HCT116 (cell line): ENCODE results near the gene AURKAIP1. TPM values are rescaled to one million over a fixed set of nuclear protein-coding genes. Genes with fewer than 3 reads are reported as not detected.

Experiments
- ATAC-seq: fragments of 200-7000 bp; cut with Tn5 transposase; 2 replicates; pipeline ENCODE4 v1.9.1; 2020; ENCODE audit warnings: mild to moderate bottlenecking, moderate library complexity
- BruUV-seq: library from RNA; stranded (reverse); fragments of 400-500 nt; replicated peaks from 2 replicates; lab custom pipeline; 2021; lab: Mats Ljungman, UMichigan
- CTCF ChIA-PET: fragments of 300-600 bp; sonication (Branson Sonifier 250); formaldehyde crosslinking; loops from one replicate; lab custom pipeline; 2021; ENCODE audit warnings: antibody characterized with exemption; lab: Charles Lee
- POLR2A ChIA-PET: fragments of 300-600, 350-600 bp; sonication (Branson Sonifier 250); formaldehyde crosslinking; loops from one replicate; lab custom pipeline; 2021; ENCODE audit warnings: antibody characterized with exemption; lab: Charles Lee
- RAD21 ChIA-PET, 2 experiments: fragments of 300-600 bp; sonication (Branson Sonifier 250); formaldehyde crosslinking; loops; one replicate each; lab custom pipeline; 2023; ENCODE audit warnings: low total read pairs in 2 of 2; ENCODE audit not compliant: uncharacterized antibody in 2 of 2, unreplicated experiment in 2 of 2, low non-redundant PET in 1 of 2; lab: Charles Lee
- DNase-seq: peaks from one replicate; pipeline ENCODE4 v3.0.0-alpha.2; 2010; ENCODE audit warnings: low read depth, low spot score
- H2AFZ ChIP-seq: fragments of 200-600 bp; shearing (Covaris generic), sonication (generic); 2 replicates; pipeline ENCODE4 v1.6.1; 2017; ENCODE audit warnings: low read depth, mixed run types, mixed read lengths, antibody characterized with exemption, low read length; ENCODE audit not compliant: poor library complexity, severe bottlenecking
- H3K27ac ChIP-seq: 2 replicates; pipeline ENCODE4 v1.5.1; 2012; ENCODE audit warnings: low read depth, low read length
- H3K27me3 ChIP-seq: fragments of 200-600 bp; sonication (generic); 2 replicates; pipeline ENCODE4 v1.6.1; 2016; ENCODE audit warnings: mixed run types, low read length, mixed read lengths; ENCODE audit not compliant: insufficient read depth
- H3K36me3 ChIP-seq, 2 experiments: fragments of 200-500 bp in 1 of 2; fragments of 200-600 bp in 1 of 2; sonication (Bioruptor generic) in 1 of 2; sonication (generic) in 1 of 2; 2 replicates each; pipeline versions ENCODE4 v1.5.1 to v1.6.1; 2014 to 2016; ENCODE audit warnings: low read length in 2 of 2, inconsistent platforms in 1 of 2, mixed read lengths in 1 of 2, mixed run types in 1 of 2; ENCODE audit not compliant: insufficient read depth in 2 of 2, control insufficient read depth in 1 of 2
- H3K4me1 ChIP-seq, 2 experiments: fragments of 200-600 bp in 1 of 2; sonication (generic) in 1 of 2; 2 replicates each; pipeline versions ENCODE4 v1.5.1 to v1.6.1; 2012 to 2017; ENCODE audit warnings: low read length in 2 of 2, inconsistent platforms in 1 of 2, mild to moderate bottlenecking in 1 of 2, mixed read lengths in 1 of 2, mixed run types in 1 of 2, moderate library complexity in 1 of 2; ENCODE audit not compliant: insufficient read depth in 2 of 2, control insufficient read depth in 1 of 2
- H3K4me2 ChIP-seq: fragments of 200-600 bp; sonication (generic); 2 replicates; pipeline ENCODE4 v1.6.1; 2017; ENCODE audit warnings: mixed run types, low read length, mixed read lengths
- H3K4me3 ChIP-seq, 2 experiments: fragments of 200-600 bp in 1 of 2; sonication (generic) in 1 of 2; replicated peaks in 1 of 2; 2 replicates each; pipeline ENCODE4 v1.5.1; 2011 to 2016; ENCODE audit warnings: low read length in 2 of 2, control low read depth in 1 of 2, low read depth in 1 of 2, mild to moderate bottlenecking in 1 of 2, mixed read lengths in 1 of 2, mixed run types in 1 of 2
- H3K79me2 ChIP-seq: fragments of 200-600 bp; sonication (generic); 2 replicates; pipeline ENCODE4 v1.6.1; 2017; ENCODE audit warnings: mild to moderate bottlenecking, mixed run types, low read length, moderate library complexity, mixed read lengths; ENCODE audit not compliant: insufficient read depth
- H3K9ac ChIP-seq: fragments of 200-600 bp; sonication (generic); 2 replicates; pipeline ENCODE4 v1.6.1; 2016; ENCODE audit warnings: low read length, mixed read lengths
- H3K9me2 ChIP-seq: fragments of 200-600 bp; sonication (generic), shearing (Covaris generic); 2 replicates; pipeline ENCODE4 v1.6.1; 2017; ENCODE audit warnings: mixed run types, mild to moderate bottlenecking, moderate library complexity; ENCODE audit not compliant: insufficient read depth
- H3K9me3 ChIP-seq, 2 experiments: fragments of 200-500 bp in 1 of 2; fragments of 200-600 bp in 1 of 2; sonication (Bioruptor generic) in 1 of 2; sonication (generic) in 1 of 2; 2 replicates each; pipeline ENCODE4 v1.6.1; 2014 to 2017; ENCODE audit warnings: low read length in 2 of 2, mixed read lengths in 2 of 2, inconsistent platforms in 1 of 2, low read depth in 1 of 2, mild to moderate bottlenecking in 1 of 2, mixed run types in 1 of 2, moderate library complexity in 1 of 2; ENCODE audit not compliant: control insufficient read depth in 1 of 2, insufficient read depth in 1 of 2
- H4K20me1 ChIP-seq: fragments of 200-600 bp; sonication (generic), shearing (Covaris generic); 2 replicates; pipeline ENCODE4 v1.6.1; 2017; ENCODE audit warnings: mixed run types, mild to moderate bottlenecking, moderate library complexity; ENCODE audit not compliant: insufficient read depth
- ELF1 ChIP-seq: IDR thresholded peaks from 2 replicates; pipeline ENCODE4 v1.6.1; 2012; ENCODE audit warnings: low read depth, borderline replicate concordance
- POLR2AphosphoS5 ChIP-seq: IDR thresholded peaks from 2 replicates; pipeline ENCODE4 v1.6.1; 2011; ENCODE audit warnings: mild to moderate bottlenecking, low read depth, low read length, moderate library complexity
- REST ChIP-seq: IDR thresholded peaks from 2 replicates; pipeline ENCODE4 v1.6.1; 2012; ENCODE audit warnings: low read depth
- SIN3A ChIP-seq: IDR thresholded peaks from 2 replicates; pipeline ENCODE4 v1.6.1; 2012; ENCODE audit warnings: low read depth
- YY1 ChIP-seq: IDR thresholded peaks from 2 replicates; pipeline ENCODE4 v1.6.1; 2011; ENCODE audit warnings: low read length, low read depth, moderate library complexity, mild to moderate bottlenecking; ENCODE audit not compliant: insufficient replicate concordance; ENCODE audit errors: extremely low read depth
- intact Hi-C: fragments of 100-400 bp; cut with micrococcal nuclease; formaldehyde crosslinking; loops from 2 replicates; pipeline ENCODE4 v1.10.0; 2022
- total RNA-seq: library from RNA; stranded (reverse); gene quantifications from one replicate; pipeline ENCODE4 v1.2.1, GENCODE V29; 2021; ENCODE audit not compliant: unreplicated experiment
- TF ChIP-seq, protein P1 (sequence below): IDR thresholded peaks from 2 replicates; pipeline ENCODE4 v1.6.1; 2011; ENCODE audit warnings: mild to moderate bottlenecking, low read length, moderate library complexity; ENCODE audit not compliant: insufficient replicate concordance; ENCODE audit errors: extremely low read depth

Gene AURKAIP1
- total RNA-seq, 1 experiment from 2014 or later, result 200 TPM

GRCh38 chr1:1359308-1359663 lies 15.7 kb downstream of the AURKAIP1 start:
- intact Hi-C loops, result no loop called here
- DNase-seq, result no peak
- H3K79me2 ChIP-seq, result no peaks in the 10 kb centered on the region
- peaks cover 22 to 52% of the 10 kb centered on the region in 2 experiments for H3K4me1 ChIP-seq
- no peaks in the 10 kb centered on the region for H4K20me1 ChIP-seq
- CTCF ChIA-PET, result no interaction called here
- H3K9me3 ChIP-seq, result no peaks in the 10 kb centered on the region
- no peak overlapping the region; the same call in 1 of the 2 replicates for H3K4me2 ChIP-seq
- H2AFZ ChIP-seq, result no peak overlapping the region
- H3K36me3 ChIP-seq, result no peaks in the 10 kb centered on the region
- no peak overlapping the region for H3K27ac ChIP-seq
- no peak for ATAC-seq
- no peak overlapping the region for H3K9ac ChIP-seq
- TF ChIP-seq YY1, result no peak
- TF ChIP-seq, all 23 proteins: peak for 0
- RAD21 ChIA-PET, result no interaction called here
- H3K4me3 ChIP-seq, result no peak overlapping the region
- H3K9me2 ChIP-seq, result no peaks in the 10 kb centered on the region
- no peaks in the 10 kb centered on the region for H3K27me3 ChIP-seq
- POLR2A ChIA-PET, result no interaction called here
- BruUV-seq, result no TSS peak

GRCh38 chr1:1358433-1359271 lies 16.4 kb downstream of the AURKAIP1 start, which contains the start of gene MXRA8:
Gene MXRA8, minus strand, starts transcription at chr1:1358555. Its CDS starts 51 bp downstream, at chr1:1358504.
- peaks cover 20 to 54% of the 10 kb centered on the region in 2 experiments for H3K4me1 ChIP-seq
- H3K27ac ChIP-seq, result no peak within 1 kb of the TSS
- no peaks in the 10 kb centered on the region for H3K36me3 ChIP-seq
- ChIA-PET RAD21 (no interaction called here), POLR2A (no interaction called here), CTCF (no interaction called here)
- no peaks in the 10 kb centered on the region for H3K79me2 ChIP-seq
- TF ChIP-seq POLR2AphosphoS5 (no peak), REST (no peak), SIN3A (no peak), ELF1 (no peak)
- TF ChIP-seq, protein P1, sequence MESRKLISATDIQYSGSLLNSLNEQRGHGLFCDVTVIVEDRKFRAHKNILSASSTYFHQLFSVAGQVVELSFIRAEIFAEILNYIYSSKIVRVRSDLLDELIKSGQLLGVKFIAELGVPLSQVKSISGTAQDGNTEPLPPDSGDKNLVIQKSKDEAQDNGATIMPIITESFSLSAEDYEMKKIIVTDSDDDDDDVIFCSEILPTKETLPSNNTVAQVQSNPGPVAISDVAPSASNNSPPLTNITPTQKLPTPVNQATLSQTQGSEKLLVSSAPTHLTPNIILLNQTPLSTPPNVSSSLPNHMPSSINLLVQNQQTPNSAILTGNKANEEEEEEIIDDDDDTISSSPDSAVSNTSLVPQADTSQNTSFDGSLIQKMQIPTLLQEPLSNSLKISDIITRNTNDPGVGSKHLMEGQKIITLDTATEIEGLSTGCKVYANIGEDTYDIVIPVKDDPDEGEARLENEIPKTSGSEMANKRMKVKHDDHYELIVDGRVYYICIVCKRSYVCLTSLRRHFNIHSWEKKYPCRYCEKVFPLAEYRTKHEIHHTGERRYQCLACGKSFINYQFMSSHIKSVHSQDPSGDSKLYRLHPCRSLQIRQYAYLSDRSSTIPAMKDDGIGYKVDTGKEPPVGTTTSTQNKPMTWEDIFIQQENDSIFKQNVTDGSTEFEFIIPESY, result no peak
- ATAC-seq, result no peak
- H3K9ac ChIP-seq, result no peak within 1 kb of the TSS
- H3K9me3 ChIP-seq, result no peaks in the 10 kb centered on the region
- intact Hi-C loops, result no loop called here
- H2AFZ ChIP-seq, result no peak within 1 kb of the TSS
- BruUV-seq, result no TSS peak
- H3K4me2 ChIP-seq, result no peak within 1 kb of the TSS; the same call in 1 of the 2 replicates
- no peak within 1 kb of the TSS for H3K4me3 ChIP-seq
- H4K20me1 ChIP-seq, result no peaks in the 10 kb centered on the region
- H3K9me2 ChIP-seq, result no peaks in the 10 kb centered on the region
- no peaks in the 10 kb centered on the region for H3K27me3 ChIP-seq
- no peak for DNase-seq
